Lower leg skin (tissue), 4 donors: Measurements from ENCODE around the gene HIPK2. TPM values are rescaled to one million over a fixed set of nuclear protein-coding genes. Genes with fewer than 3 reads are reported as not detected.
"Not testable (repeated sequence)": the region's sequence is repeated elsewhere in the genome, so short reads cannot be mapped to it uniquely, and the experiment has no call there.

ENCODE experiments used
- DNase-seq, 2 donors: peaks; one replicate each; pipeline ENCODE4 v3.0.0-alpha.2; 2019; ENCODE audit warnings: low spot score in 2 of 2
- H3K4me3 ChIP-seq: fragments of 200-600 bp; sonication (generic); 2 replicates; pipeline ENCODE4 v1.5.1; 2017; ENCODE audit warnings: mild to moderate bottlenecking, low read depth; ENCODE audit not compliant: poor library complexity, severe bottlenecking
- POLR2A ChIP-seq, 2 donors: fragments of 450-650 bp; IDR thresholded peaks; one replicate each; pipeline ENCODE4 v1.6.1; 2016 to 2017; ENCODE audit warnings: antibody characterized with exemption in 2 of 2, mild to moderate bottlenecking in 1 of 2, moderate library complexity in 1 of 2
- WGBS, 2 donors: methylation state at CpG; one replicate each; pipeline ENCODE4 v1.1.5; 2018; 5-methylcytosine and 5-hydroxymethylcytosine counted together
- intact Hi-C: fragments of 100-400 bp; cut with DNase I; formaldehyde crosslinking; loops from one replicate; pipeline ENCODE4 v1.15.0; 2023; ENCODE audit warnings: low total_unique reads
- total RNA-seq, 4 donors: library from RNA; depleted of rRNA; stranded (reverse); fragments of >200 nt; gene quantifications; one replicate each; pipeline ENCODE4 v1.1.0, GENCODE V29; 2016
- TF ChIP-seq, protein P1 (sequence below), 3 donors: fragments of 450-650 bp; IDR thresholded peaks; one replicate each; pipeline ENCODE4 v1.5.1; 2016; ENCODE audit warnings: antibody characterized with exemption in 3 of 3, mild to moderate bottlenecking in 3 of 3, moderate library complexity in 2 of 3

HIPK2 gene
- total RNA-seq, 4 donors from 2014 or later = 4.5 to 14.9 (median 10.4) TPM

DNA sequence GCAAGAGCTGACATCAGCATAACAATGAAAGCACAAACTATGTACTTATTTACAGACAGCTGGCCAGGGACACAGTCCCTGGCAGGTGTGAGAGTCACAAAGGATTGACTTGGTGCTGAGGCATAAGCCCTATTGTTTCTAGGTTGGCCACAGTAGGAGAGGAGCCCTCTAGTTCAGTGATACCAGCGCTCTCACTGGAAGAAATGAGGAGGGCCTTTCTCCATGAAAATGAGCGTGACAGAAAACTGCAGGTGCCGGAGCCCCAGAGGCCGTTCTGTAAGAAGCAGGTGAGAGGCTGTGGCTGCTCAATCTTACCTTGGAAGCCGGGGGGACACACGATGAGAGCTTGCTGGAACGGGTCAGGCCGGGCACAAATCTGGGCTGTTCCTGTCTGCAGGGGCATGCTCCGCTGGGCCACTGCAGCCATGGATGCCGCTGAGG is 163.8 kb downstream of the HIPK2 start:
- TF ChIP-seq, protein P1, sequence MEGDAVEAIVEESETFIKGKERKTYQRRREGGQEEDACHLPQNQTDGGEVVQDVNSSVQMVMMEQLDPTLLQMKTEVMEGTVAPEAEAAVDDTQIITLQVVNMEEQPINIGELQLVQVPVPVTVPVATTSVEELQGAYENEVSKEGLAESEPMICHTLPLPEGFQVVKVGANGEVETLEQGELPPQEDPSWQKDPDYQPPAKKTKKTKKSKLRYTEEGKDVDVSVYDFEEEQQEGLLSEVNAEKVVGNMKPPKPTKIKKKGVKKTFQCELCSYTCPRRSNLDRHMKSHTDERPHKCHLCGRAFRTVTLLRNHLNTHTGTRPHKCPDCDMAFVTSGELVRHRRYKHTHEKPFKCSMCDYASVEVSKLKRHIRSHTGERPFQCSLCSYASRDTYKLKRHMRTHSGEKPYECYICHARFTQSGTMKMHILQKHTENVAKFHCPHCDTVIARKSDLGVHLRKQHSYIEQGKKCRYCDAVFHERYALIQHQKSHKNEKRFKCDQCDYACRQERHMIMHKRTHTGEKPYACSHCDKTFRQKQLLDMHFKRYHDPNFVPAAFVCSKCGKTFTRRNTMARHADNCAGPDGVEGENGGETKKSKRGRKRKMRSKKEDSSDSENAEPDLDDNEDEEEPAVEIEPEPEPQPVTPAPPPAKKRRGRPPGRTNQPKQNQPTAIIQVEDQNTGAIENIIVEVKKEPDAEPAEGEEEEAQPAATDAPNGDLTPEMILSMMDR (IDR thresholded peaks at IDR 0.05) = no peak
- no peak for TF ChIP-seq POLR2A (IDR thresholded peaks at IDR 0.05)
- DNase-seq = peak in 1 of 2 donors; percentile 49
- intact Hi-C loops = no loop called here
- H3K4me3 ChIP-seq = no peak overlapping the region
- WGBS, 2 donors = 89 to 92% methylated on average over 10 of the region's 10 CpGs

DNA sequence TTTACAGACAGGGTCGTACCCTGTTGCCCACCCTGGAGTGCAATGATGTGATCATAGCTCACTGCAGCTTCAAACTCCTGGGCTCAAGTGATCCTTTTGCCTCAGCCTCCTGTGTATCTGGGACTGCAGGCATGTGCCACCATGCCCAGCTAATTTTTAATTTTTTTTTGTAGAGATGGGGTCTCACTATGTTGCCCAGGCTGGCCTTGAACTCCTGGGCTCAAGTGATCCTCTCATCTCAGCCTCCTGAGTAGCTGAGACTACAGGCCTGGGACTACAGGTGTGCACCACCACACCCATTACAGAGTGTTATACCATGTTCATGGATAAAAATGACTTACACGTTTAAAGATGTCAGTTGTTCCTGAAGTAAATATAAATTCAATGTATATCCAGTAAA is 166.2 kb downstream of the HIPK2 start:
- WGBS, 2 donors = 90 to 92% methylated on average over 2 of the region's 2 CpGs
- DNase-seq, intact Hi-C loops, H3K4me3 ChIP-seq: not testable (repeated sequence)

DNA sequence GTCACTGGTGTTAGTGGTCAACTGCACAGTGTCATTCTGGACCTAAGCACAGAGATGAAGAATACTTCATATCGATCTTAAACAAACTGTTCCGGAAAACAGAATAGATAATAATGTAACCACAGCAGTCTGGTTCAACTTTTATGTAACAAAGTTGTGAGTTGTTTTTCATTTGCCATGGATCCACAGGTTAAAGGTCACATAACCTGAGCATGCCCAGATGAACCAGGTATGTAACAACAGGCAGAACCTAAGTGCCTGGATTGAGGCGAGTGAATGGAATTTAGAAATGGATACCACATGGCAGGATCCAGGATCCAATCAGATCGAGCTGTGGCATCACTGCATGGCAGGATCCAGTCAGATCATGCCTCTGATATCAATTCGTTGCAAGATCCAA is 167.2 kb downstream of the HIPK2 start:
- no peak for DNase-seq
- intact Hi-C loops = no loop called here

DNA sequence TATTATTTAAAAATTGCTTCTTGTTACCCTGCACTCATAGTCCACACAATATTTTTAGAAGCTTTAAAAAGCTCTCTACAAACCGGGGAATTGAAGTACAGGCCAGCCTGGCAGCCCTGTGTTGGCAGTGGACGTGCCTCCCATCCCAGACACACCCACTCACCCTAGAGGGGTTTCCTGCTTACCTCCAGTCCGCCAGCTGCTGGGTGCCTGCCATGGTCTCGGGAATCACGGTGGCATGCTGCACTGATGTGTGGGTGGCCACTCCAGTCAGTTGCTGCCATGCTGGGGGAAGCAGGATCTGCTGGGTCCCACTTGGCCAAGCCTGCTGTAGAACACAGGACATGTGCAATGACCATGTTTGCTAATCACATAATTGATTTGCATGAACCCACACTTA is 173.9 kb downstream of the HIPK2 start:
- TF ChIP-seq POLR2A (IDR thresholded peaks at IDR 0.05) = no peak
- TF ChIP-seq, protein P1 (IDR thresholded peaks at IDR 0.05) = no peak
- no peak overlapping the region for H3K4me3 ChIP-seq
- WGBS, 2 donors = 78% methylated on average over 5 of the region's 5 CpGs
- DNase-seq = no peak
- intact Hi-C loops = no loop called here

More for the DNA sequence above, 167.2 kb downstream of the HIPK2 start:
- no peak overlapping the region for H3K4me3 ChIP-seq
- TF ChIP-seq, protein P1 (IDR thresholded peaks at IDR 0.05) = no peak
- no peak for TF ChIP-seq POLR2A (IDR thresholded peaks at IDR 0.05)
- 86 to 90% methylated on average over 5 of the region's 5 CpGs for WGBS, 2 donors

DNA sequence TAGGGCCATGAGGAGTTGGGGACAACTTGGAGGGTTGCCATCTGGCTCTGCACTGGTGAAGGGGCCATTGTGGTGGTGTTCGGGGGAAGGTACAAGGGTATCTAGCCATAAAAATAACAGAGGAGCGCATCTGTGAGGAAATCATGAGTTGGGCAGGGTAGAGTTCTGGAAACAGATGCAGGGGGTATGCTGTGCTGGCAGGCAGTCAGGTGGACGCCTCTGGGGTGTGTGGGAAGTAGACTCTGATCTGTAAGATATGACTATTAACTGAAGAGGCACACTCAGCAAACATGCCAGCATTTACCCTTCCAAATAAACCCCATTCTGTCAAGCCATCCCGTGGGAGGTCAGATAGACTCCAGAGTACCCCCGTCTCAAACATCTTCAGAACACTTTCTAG is 174.5 kb downstream of the HIPK2 start:
- peak in 1 of 2 donors; percentile 43 for DNase-seq
- intact Hi-C loops = no loop called here
- 86 to 90% methylated on average over 5 of the region's 5 CpGs for WGBS, 2 donors
- TF ChIP-seq, protein P1 (IDR thresholded peaks at IDR 0.05) = no peak
- TF ChIP-seq POLR2A (IDR thresholded peaks at IDR 0.05) = no peak
- H3K4me3 ChIP-seq = no peak overlapping the region

DNA sequence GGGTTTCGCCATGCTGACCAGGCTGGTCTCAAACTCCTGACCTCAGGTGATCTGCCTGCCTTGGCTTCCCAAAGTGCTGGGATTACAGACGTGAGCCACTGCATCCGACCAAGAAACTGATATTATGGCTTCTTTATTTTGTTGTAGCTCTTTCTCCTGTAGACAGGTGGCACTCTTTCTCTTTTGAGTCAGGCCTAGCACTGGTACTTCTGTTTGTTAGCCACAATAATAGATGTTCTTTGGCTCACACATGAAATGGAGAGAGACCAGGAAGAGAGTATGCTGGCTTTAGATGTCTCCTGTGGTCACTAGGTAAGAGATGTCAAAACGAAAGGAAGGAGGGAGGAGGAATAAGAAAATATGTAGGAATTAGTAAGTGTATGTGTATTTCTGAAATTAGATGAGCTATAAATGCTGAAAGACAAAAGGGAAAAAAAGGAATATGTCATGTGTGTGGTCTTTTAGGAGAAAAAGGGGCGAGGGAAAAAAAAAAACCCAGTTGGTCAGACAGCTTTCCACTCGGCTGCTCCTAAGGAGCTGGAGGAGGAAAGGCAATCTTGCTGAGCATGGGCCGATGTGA is 175.6 kb downstream of the HIPK2 start:
- 84 to 92% methylated on average over 7 of the region's 7 CpGs for WGBS, 2 donors

More for the DNA sequence above, 175.6 kb downstream of the HIPK2 start:
- intact Hi-C loops = no loop called here
- no peak overlapping the region for H3K4me3 ChIP-seq
- DNase-seq = no peak
- TF ChIP-seq, protein P1 (IDR thresholded peaks at IDR 0.05) = no peak
- no peak for TF ChIP-seq POLR2A (IDR thresholded peaks at IDR 0.05)
